Fibroblast of skin of left biceps (primary cell): ENCODE measurements around the gene TNFRSF9.
A peak's percentile ranks its signal among the peaks of the same experiment; 100 is the strongest.
"Not testable (repeated sequence)": the region's sequence is repeated elsewhere in the genome, so short reads cannot be mapped to it uniquely, and the experiment has no call there.

Source experiments
- DNase-seq, 2 experiments: peaks; one replicate each; pipeline ENCODE4 v3.0.0-alpha.2; 2013; ENCODE audit warnings: low read depth in 2 of 2

TNFRSF9 gene

GRCh38 chr1:7921796-7922195 lies 18.8 kb downstream of the TNFRSF9 start:
- DNase-seq, result no peak

DNA sequence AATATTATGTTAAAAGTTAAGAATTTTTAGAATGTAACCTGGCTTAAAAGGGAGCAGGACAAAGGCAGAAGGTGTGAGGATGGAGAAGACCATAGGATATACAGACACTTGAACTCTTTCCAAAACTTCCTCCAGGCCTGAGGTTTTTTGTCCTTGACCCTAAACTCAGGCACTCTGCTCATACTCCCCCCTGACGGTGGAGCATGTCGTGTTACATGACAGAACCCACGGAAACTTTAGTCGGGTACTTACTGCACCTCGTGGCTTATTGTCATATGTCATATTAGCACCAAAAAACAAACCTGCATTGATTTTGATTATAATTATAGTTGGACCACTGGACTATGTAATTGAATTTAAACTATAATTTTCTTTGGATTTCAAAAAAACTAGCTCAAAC lies 20.8 kb downstream of the TNFRSF9 start:
- DNase-seq, result no peak

- DNase-seq, result not testable (repeated sequence)
These were observed 22.7 kb downstream of the TNFRSF9 start for GRCh38 chr1:7917971-7918370.

- DNase-seq, result no peak
These were observed 24.2 kb downstream of the TNFRSF9 start for GRCh38 chr1:7916501-7916830.

DNA sequence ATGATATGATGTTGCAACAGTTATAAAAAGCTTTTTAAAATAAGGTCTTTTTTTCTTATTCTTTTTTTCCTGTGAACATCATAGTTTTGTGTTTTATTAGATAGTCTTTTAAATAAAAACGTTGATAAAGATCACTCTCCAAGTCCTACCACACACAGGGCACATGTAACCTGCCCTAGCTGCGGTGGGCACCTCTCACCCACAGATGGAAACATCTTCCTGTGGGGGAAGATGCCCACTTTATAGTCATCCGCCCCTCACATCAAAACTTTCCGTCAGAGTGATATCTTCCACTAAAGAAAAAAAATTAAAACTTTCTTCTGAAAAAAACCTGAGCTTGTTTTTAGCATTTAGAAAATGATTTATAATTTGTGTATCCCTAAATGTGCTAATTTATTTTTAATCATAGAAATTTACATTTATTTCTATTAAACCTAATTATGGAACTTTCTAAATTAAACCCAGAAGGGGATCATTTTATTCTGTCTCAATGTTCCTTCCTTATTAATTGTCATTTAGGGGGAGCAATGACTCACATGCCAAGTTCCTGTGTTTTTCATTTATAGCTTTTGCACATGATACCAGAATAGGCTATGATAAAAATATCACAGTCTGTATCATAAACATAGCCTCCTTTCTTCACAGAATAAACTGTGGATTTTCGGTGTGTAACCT lies 24.7 kb downstream of the TNFRSF9 start:
- no peak for DNase-seq

GRCh38 chr1:7912743-7913557 lies 27.7 kb downstream of the TNFRSF9 start:
- no peak for DNase-seq

GRCh38 chr1:7912145-7912544 lies 28.5 kb downstream of the TNFRSF9 start:
- DNase-seq, result no peak

GRCh38 chr1:7905262-7905661 lies 35.4 kb downstream of the TNFRSF9 start:
- DNase-seq, result no peak

- DNase-seq, result peak; percentile 34 to 50
These were observed 38.1 kb downstream of the TNFRSF9 start for GRCh38 chr1:7902478-7903085.

- DNase-seq, result no peak
These were observed 40.9 kb downstream of the TNFRSF9 start for GRCh38 chr1:7899741-7900140.

DNA sequence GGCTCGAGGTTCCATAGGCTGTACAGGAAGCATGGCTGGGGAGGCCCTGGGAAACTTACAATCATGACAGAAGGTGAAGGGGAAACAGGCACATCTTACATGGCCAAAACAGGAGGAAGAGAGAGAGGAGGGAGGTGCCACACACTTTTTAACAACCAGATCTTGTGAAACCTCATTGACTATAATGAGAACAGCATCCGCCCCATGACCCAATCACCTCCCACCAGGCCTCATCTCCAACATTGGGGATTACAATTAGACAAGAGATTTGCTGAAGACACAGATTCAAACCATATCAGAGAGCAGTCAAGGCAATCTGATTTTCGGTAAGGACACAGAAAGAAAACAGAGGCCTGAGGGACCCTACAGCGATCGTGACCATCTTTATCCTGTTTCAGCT lies 41.7 kb downstream of the TNFRSF9 start:
- DNase-seq, result no peak

GRCh38 chr1:7896994-7897393 lies 43.6 kb downstream of the TNFRSF9 start:
- DNase-seq, result no peak

DNA sequence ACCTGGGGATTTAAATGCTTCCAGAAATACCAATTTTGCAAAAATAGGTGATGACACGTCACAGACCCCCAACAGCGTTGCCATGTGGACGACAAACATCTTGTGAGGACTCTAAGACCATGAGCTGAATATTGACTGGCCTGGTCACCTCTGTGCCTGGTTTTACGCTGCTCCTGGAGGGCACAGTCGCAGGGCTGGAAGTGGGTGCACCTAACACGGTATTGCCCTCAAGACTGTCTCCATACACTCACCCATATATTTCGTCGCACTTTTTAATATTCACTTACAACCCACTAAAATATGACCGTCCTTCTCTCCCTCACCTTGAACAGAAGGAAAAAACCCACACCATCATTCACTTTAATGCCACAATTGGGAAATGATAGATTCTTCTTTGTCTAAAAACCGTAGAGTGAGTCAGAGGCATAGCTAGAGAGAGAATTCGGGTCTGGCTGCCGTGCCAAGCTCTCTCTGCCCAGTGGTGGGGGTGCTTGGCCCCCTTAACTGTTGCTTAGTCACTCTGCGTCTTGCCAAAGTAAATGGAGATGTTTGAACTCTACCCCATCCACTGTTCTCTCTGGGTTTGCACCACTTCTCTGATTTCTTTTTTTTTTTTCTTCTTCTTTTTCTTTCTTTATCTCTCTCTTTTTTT lies 47.0 kb downstream of the TNFRSF9 start:
- DNase-seq, result peak; percentile 10 to 21

DNA sequence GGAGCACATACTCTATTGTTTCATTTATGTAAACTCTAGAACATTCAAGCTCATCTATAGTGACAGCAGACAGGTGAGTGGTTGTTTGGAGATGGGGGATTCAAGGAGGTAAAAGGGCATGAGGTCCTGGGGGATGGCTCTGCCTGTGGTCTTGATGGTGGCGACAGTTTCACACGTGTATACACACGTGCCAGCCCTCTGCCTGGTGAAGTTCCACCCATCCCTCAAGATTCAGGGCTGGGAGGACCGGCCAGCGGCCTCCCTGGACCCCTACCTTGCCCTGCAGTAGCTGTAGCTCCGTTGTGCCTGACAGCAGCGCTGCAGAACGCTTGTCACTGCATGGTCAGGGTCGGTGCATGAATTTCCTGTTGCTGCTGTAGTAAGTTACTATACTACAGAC lies 48.8 kb downstream of the TNFRSF9 start:
- DNase-seq, result no peak

GRCh38 chr1:7890853-7891252 lies 49.8 kb downstream of the TNFRSF9 start:
- no peak for DNase-seq

GRCh38 chr1:7888248-7889081 lies 52.2 kb downstream of the TNFRSF9 start:
- DNase-seq, result no peak

- no peak for DNase-seq
These were observed 54.3 kb downstream of the TNFRSF9 start for GRCh38 chr1:7886405-7886745.

GRCh38 chr1:7885513-7886404 lies 54.9 kb downstream of the TNFRSF9 start:
- DNase-seq, result no peak

GRCh38 chr1:7884757-7885156 lies 55.9 kb downstream of the TNFRSF9 start:
- no peak for DNase-seq

DNA sequence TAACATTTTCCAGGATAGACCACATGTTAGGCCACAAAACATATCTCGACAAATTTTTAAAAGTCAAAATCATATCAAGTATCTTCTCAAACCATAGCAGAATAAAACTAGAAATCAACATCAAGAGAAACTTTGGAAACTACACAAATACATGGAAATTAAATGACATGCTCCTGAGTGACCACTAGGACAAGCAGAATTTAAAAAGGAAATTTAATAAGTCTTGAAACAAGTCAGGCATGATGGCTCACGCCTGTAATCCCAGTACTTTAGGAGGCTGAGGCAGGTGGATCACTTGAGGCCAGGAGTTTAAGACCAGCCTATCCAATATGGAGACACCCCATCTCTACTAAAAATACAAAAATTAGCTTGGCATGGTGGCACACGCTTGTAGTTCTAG lies 61.4 kb downstream of the TNFRSF9 start:
- DNase-seq, result no peak

DNA sequence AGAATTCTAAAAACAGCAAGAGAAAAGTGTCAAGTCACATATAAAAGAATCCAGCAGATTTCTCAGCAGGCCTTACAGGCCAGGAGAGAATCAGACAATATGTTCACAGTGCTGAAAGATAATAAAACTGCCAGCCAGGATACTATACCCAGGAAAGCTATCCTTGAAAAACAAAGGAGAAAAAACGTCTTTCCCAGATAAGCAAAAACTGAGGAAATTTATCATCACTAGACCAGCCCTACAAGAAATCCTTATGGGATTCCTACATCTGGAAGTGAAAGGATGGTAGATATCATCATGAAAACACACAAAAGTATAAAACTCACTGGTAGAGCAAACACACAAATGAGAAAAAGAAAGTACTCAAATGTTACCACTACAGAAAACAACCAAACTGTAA lies 62.6 kb downstream of the TNFRSF9 start:
- no peak for DNase-seq
